ENCODE measurements around the gene TACC2. TPM values are rescaled to one million over a fixed set of nuclear protein-coding genes. Genes with fewer than 3 reads are reported as not detected.
A peak's percentile ranks its signal among the peaks of the same experiment; 100 is the strongest.
"Not testable (repeated sequence)": the region's sequence is repeated elsewhere in the genome, so short reads cannot be mapped to it uniquely, and the experiment has no call there.

The TACC2 gene
- total and polyA plus RNA-seq, 9 of the 15 experiments (the other 6 are each of a cell fraction or from before 2014, with no cell fraction given) = under 0.01 to 0.35 (median 0.03) TPM; not detected in 6

GRCh38 chr10:122066337-122066939 is 77.5 kb downstream of the TACC2 start:
- BruUV-seq (replicated peaks); in situ Hi-C loops (cut with MboI); H3K4me2 ChIP-seq (ENCODE audit: insufficient read depth, low read length); ATAC-seq; H3K36me3 ChIP-seq (ENCODE audit: control insufficient read depth, insufficient read depth, low read length); H3K4me3 ChIP-seq; H3K27ac ChIP-seq (ENCODE audit: extremely low read depth, low read depth, low read length); intact Hi-C loops (cut with micrococcal nuclease); H4K20me1 ChIP-seq (replicated peaks; ENCODE audit: control insufficient read depth, insufficient read depth, low read length); H3K9ac ChIP-seq (ENCODE audit: insufficient read depth in 1 of 2, low read depth in 2 of 2, low read length in 2 of 2); H3K9me1 ChIP-seq (ENCODE audit: control insufficient read depth, insufficient read depth, low read length); DNase-seq (ENCODE audit: extremely low read depth in 1 of 4, low spot score in 3 of 4); H2AFZ ChIP-seq (ENCODE audit: low read depth, low read length); H3K27me3 ChIP-seq (ENCODE audit: control insufficient read depth in 2 of 2, insufficient read depth in 2 of 2, low read length in 2 of 2); H3K79me2 ChIP-seq (ENCODE audit: control insufficient read depth, insufficient read depth, low read length); CTCF ChIA-PET (ENCODE audit: low intra/inter-chr PET ratio); FAIRE-seq; H3K9me3 ChIP-seq (replicated peaks; ENCODE audit: control insufficient read depth, insufficient read depth, low read depth, low read length): not testable (repeated sequence)
- TF ChIP-seq ZNF507 (tag; conservative IDR thresholded peaks at IDR 0.05) = peak; percentile 91
- peaks cover 0 to 10% of the 10 kb centered on the region in 2 experiments; a peak in 3 of 5 replicates for H3K4me1 ChIP-seq (replicated peaks in 1 of 2; ENCODE audit: control insufficient read depth in 2 of 2, insufficient read depth in 2 of 2, low read length in 2 of 2)
- POLR2A ChIA-PET = interaction anchor here (0.6 to 0.7 kb wide), 2 partner anchors 918 to 1183 kb away, joined by 3 to 4 read pairs; no protein-coding TSS in a partner anchor
- 41% methylated on average over 7 of the region's 9 CpGs for WGBS (ENCODE audit: insufficient coverage, low coverage, missing lambda C conversion rate)

- CTCF ChIA-PET (ENCODE audit: low intra/inter-chr PET ratio) = no interaction called here
- H3K9me3 ChIP-seq (replicated peaks; ENCODE audit: control insufficient read depth, insufficient read depth, low read depth, low read length) = no peaks in the 10 kb centered on the region
- no TSS peak for BruUV-seq (replicated peaks)
- H3K27ac ChIP-seq (ENCODE audit: extremely low read depth, low read depth, low read length) = no peak overlapping the region
- H3K9ac ChIP-seq (ENCODE audit: insufficient read depth in 1 of 2, low read depth in 2 of 2, low read length in 2 of 2) = no peak overlapping the region
- FAIRE-seq (no peak), ATAC-seq (no peak), DNase-seq (ENCODE audit: extremely low read depth in 1 of 4, low spot score in 3 of 4) (no peak)
- no peak overlapping the region for H3K4me3 ChIP-seq
- intact Hi-C loops (cut with micrococcal nuclease) = no loop called here
- H3K4me1 ChIP-seq (replicated peaks in 1 of 2; ENCODE audit: control insufficient read depth in 2 of 2, insufficient read depth in 2 of 2, low read length in 2 of 2) = no peaks in the 10 kb centered on the region; a peak in 1 of 5 replicates
- H3K36me3 ChIP-seq (ENCODE audit: control insufficient read depth, insufficient read depth, low read length) = no peaks in the 10 kb centered on the region
- no peaks in the 10 kb centered on the region for H4K20me1 ChIP-seq (replicated peaks; ENCODE audit: control insufficient read depth, insufficient read depth, low read length)
- no peaks in the 10 kb centered on the region for H3K79me2 ChIP-seq (ENCODE audit: control insufficient read depth, insufficient read depth, low read length)
- H3K4me2 ChIP-seq (ENCODE audit: insufficient read depth, low read length) = no peak overlapping the region
- POLR2A ChIA-PET = no interaction called here
- TF ChIP-seq ZFP30 (CRISPR knock-in tag; IDR thresholded peaks at IDR 0.05; ENCODE audit: borderline replicate concordance) (no peak), ZNF175 (CRISPR knock-in tag; IDR thresholded peaks at IDR 0.05; ENCODE audit: low read depth) (no peak), ZNF384 (IDR thresholded peaks at IDR 0.05; ENCODE audit: low read depth, low read length) (no peak), CC2D1A (IDR thresholded peaks at IDR 0.05) (no peak), ZZZ3 (IDR thresholded peaks at IDR 0.05) (no peak), ATF2 (CRISPR knock-in tag; IDR thresholded peaks at IDR 0.05) (no peak), ZBTB5 (IDR thresholded peaks at IDR 0.05) (no peak), RNF2 (IDR thresholded peaks at IDR 0.05) (no peak)
- no peak overlapping the region for H2AFZ ChIP-seq (ENCODE audit: low read depth, low read length)
- H3K27me3 ChIP-seq (ENCODE audit: control insufficient read depth in 2 of 2, insufficient read depth in 2 of 2, low read length in 2 of 2) = peaks cover 0 to 8% of the 10 kb centered on the region in 2 experiments; a peak in 3 of 5 replicates
- in situ Hi-C loops (cut with MboI) = no loop called here
- WGBS (ENCODE audit: insufficient coverage, low coverage, missing lambda C conversion rate) = 2% methylated on average over 7 of the region's 12 CpGs
- H3K9me1 ChIP-seq (ENCODE audit: control insufficient read depth, insufficient read depth, low read length) = no peaks in the 10 kb centered on the region
These were observed 79.9 kb downstream of the TACC2 start for GRCh38 chr10:122068844-122069243.
